ENCODE data around the gene GMNC. TPM values are rescaled to one million over a fixed set of nuclear protein-coding genes. Genes with fewer than 3 reads are reported as not detected.

The GMNC gene, protein sequence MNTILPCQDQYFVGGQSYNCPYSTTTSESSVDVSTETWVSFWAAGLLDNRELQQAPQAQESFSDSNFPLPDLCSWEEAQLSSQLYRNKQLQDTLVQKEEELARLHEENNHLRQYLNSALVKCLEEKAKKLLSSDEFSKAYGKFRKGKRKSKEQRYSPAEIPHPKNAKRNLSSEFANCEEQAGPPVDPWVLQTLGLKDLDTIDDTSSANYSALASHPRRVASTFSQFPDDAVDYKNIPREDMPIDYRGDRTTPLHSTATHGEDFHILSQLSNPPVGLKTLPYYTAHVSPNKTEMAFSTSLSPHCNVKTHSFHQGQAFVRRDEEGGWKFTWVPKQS
- not detected in 2 replicates for total RNA-seq (ENCODE audit: low replicate concordance)

DNA sequence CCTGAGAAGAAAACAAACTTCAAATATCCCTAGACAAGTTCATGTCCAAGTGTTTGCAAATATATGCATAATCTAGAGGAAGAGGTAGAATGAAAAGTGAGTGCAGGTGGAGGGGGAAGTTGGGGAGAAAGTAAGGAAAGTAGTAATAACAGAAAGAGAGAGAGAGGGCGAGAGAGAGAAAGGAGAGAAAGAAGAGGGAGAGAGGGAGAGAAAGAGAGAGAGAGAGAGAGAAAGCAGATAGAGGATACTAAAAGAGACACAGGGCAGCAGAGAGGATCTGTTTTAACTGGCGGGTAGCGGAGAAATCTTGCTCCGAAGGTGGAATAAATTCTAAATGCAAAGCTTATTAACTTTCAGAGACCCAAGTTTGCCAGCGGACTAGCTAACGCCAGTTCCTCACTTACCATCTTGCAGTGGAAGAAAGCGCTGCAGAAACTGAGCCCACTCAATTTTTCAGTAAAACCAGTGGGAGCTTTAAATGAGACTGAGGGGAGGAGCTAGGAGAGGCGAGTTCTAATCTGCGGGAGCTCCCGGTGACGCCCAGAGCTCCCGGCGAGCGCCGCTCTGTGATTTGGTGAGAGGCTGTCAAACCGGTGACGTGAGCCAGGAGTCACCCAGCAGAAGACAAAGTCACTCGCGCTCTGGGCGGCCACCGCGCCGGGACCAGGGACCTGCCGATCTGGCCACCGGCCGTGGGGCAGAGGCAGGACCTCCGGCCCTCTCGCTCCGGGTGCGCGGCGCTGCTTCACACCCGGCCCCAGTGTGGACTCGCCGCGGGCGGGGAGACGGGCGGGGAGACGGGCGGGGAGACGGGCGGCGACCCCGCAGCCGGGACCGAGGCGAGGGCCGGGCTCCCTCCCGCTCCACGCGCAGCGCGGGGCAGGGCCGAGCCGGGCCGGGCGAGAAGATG lies at the start of gene GMNC:
Gene GMNC (minus strand): TSS at position 486 of the 910 bp plus-strand sequence. CDS start 79 bp downstream, at position 407.

All from smooth muscle cell of the coronary artery (primary cell).